Neutrophil (primary cell): ENCODE measurements around the gene LGALSL.
A peak's percentile ranks its signal among the peaks of the same experiment; 100 is the strongest.

Experiments
- H3K27ac ChIP-seq: fragments of 200-600 bp; sonication (generic); 2 replicates; pipeline ENCODE4 v1.5.1; 2016; ENCODE audit warnings: mild to moderate bottlenecking, moderate library complexity
- H3K27me3 ChIP-seq: fragments of 200-600 bp; sonication (generic); 2 replicates; pipeline ENCODE4 v1.6.0; 2016; ENCODE audit warnings: mild to moderate bottlenecking
- H3K36me3 ChIP-seq: fragments of 200-600 bp; sonication (generic); 2 replicates; pipeline ENCODE4 v1.5.1; 2017
- H3K4me1 ChIP-seq, 2 experiments: fragments of 200-600 bp in 1 of 2; sonication (generic) in 1 of 2; 1 replicate in 1 of 2; 2 replicates in 1 of 2; pipeline versions ENCODE4 v1.5.1 to v1.6.1; 2013 to 2016; ENCODE audit warnings: low read depth in 1 of 2, low read length in 1 of 2, mild to moderate bottlenecking in 1 of 2, moderate library complexity in 1 of 2; ENCODE audit not compliant: control insufficient read depth in 1 of 2, insufficient read depth in 1 of 2
- H3K4me3 ChIP-seq, 2 experiments: fragments of 200-600 bp in 1 of 2; sonication (generic) in 1 of 2; 1 replicate in 1 of 2; 2 replicates in 1 of 2; pipeline ENCODE4 v1.5.1; 2013 to 2016; ENCODE audit warnings: low read depth in 1 of 2, low read length in 1 of 2, mild to moderate bottlenecking in 1 of 2, moderate library complexity in 1 of 2
- H3K9me3 ChIP-seq: fragments of 200-600 bp; sonication (generic); 2 replicates; pipeline ENCODE4 v1.5.1; 2016
- CTCF ChIP-seq: fragments of 200-600 bp; sonication (generic); IDR thresholded peaks from 2 replicates; pipeline ENCODE4 v1.5.1; 2016; ENCODE audit warnings: antibody characterized with exemption

LGALSL gene

GRCh38 chr2:64454386-64455332, 697 bp downstream of the LGALSL start:
- Histone ChIP-seq H3K4me1 (peaks cover 23 to 24% of the 10 kb centered on the region in 2 experiments), H3K27ac (peak overlapping the region; percentile 86), H3K27me3 (no peaks in the 10 kb centered on the region), H3K36me3 (peaks cover 13% of the 10 kb centered on the region), H3K4me3 (peak overlapping the region; percentile 67 to 75), H3K9me3 (no peaks in the 10 kb centered on the region)
- TF ChIP-seq CTCF: no peak

GRCh38 chr2:64455545-64455944, 1.6 kb downstream of the LGALSL start:
- H3K27me3 ChIP-seq: no peaks in the 10 kb centered on the region
- TF ChIP-seq CTCF: no peak
- no peaks in the 10 kb centered on the region for H3K9me3 ChIP-seq
- peaks cover 14% of the 10 kb centered on the region for H3K36me3 ChIP-seq
- H3K4me1 ChIP-seq: peaks cover 29% of the 10 kb centered on the region in 2 experiments
- peak overlapping the region; percentile 86 for H3K27ac ChIP-seq
- H3K4me3 ChIP-seq: no peak overlapping the region

- Histone ChIP-seq H3K4me3 (no peak overlapping the region), H3K4me1 (peaks cover 36% of the 10 kb centered on the region in 2 experiments), H3K36me3 (peaks cover 14% of the 10 kb centered on the region), H3K9me3 (no peaks in the 10 kb centered on the region), H3K27ac (peak overlapping the region; percentile 86), H3K27me3 (no peaks in the 10 kb centered on the region)
- TF ChIP-seq CTCF: no peak
Observed at GRCh38 chr2:64456293-64456692, 2.3 kb downstream of the LGALSL start.

GRCh38 chr2:64457524-64457923, 3.6 kb downstream of the LGALSL start:
- no peaks in the 10 kb centered on the region for H3K27me3 ChIP-seq
- no peak overlapping the region for H3K4me3 ChIP-seq
- no peaks in the 10 kb centered on the region for H3K9me3 ChIP-seq
- TF ChIP-seq CTCF: no peak
- peaks cover 14% of the 10 kb centered on the region for H3K36me3 ChIP-seq
- H3K27ac ChIP-seq: no peak overlapping the region
- peaks cover 45 to 49% of the 10 kb centered on the region in 2 experiments for H3K4me1 ChIP-seq

- no peaks in the 10 kb centered on the region for H3K27me3 ChIP-seq
- no peak for TF ChIP-seq CTCF
Observed at GRCh38 chr2:64459575-64459974, 5.6 kb downstream of the LGALSL start.

More at GRCh38 chr2:64459575-64459974, 5.6 kb downstream of the LGALSL start:
- H3K9me3 ChIP-seq: no peaks in the 10 kb centered on the region
- peaks cover 14% of the 10 kb centered on the region for H3K36me3 ChIP-seq
- no peak overlapping the region for H3K27ac ChIP-seq
- H3K4me3 ChIP-seq: no peak overlapping the region
- H3K4me1 ChIP-seq: peaks cover 55 to 58% of the 10 kb centered on the region in 2 experiments
